Measurements from ENCODE around the gene DUS2.

DNA sequence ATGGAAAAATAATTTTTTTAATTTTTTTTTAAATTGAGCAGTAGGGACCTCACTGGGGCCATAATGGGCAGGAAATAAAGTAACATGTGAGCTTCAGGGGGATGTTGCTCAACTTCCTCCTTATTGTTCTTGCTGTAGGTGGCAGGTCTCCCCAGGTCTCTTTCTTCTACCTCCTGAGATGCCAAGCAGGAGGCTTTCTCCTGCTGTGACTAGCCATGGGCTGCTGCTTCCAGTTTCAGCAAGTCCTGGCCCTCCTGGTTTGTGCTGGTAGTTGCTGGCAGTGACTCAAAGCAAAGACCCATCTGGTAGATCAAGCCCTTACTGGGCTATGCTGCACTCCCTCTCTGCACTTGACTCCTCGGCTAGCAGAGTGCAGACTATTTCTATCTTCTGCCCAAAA is 9.6 kb upstream of the DUS2 start:
- TF ChIP-seq, protein P1, sequence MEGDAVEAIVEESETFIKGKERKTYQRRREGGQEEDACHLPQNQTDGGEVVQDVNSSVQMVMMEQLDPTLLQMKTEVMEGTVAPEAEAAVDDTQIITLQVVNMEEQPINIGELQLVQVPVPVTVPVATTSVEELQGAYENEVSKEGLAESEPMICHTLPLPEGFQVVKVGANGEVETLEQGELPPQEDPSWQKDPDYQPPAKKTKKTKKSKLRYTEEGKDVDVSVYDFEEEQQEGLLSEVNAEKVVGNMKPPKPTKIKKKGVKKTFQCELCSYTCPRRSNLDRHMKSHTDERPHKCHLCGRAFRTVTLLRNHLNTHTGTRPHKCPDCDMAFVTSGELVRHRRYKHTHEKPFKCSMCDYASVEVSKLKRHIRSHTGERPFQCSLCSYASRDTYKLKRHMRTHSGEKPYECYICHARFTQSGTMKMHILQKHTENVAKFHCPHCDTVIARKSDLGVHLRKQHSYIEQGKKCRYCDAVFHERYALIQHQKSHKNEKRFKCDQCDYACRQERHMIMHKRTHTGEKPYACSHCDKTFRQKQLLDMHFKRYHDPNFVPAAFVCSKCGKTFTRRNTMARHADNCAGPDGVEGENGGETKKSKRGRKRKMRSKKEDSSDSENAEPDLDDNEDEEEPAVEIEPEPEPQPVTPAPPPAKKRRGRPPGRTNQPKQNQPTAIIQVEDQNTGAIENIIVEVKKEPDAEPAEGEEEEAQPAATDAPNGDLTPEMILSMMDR (tag by site-specific recombination; IDR thresholded peaks at IDR 0.05) = no peak
- TF ChIP-seq, protein P2, sequence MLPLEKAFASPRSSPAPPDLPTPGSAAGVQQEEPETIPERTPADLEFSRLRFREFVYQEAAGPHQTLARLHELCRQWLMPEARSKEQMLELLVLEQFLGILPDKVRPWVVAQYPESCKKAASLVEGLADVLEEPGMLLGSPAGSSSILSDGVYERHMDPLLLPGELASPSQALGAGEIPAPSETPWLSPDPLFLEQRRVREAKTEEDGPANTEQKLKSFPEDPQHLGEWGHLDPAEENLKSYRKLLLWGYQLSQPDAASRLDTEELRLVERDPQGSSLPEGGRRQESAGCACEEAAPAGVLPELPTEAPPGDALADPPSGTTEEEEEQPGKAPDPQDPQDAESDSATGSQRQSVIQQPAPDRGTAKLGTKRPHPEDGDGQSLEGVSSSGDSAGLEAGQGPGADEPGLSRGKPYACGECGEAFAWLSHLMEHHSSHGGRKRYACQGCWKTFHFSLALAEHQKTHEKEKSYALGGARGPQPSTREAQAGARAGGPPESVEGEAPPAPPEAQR (tag by site-specific recombination; IDR thresholded peaks at IDR 0.05) = no peak
- TF ChIP-seq ZNF335 (tag by site-specific recombination; conservative IDR thresholded peaks at IDR 0.05) (no peak), YY1 (tag by site-specific recombination; IDR thresholded peaks at IDR 0.05) (no peak), YY2 (tag by site-specific recombination; IDR thresholded peaks at IDR 0.05) (no peak)
